ENCODE measurements around the gene MPZL1. TPM values are rescaled to one million over a fixed set of nuclear protein-coding genes. Genes with fewer than 3 reads are reported as not detected.

MPZL1 gene
- total and polyA plus RNA-seq, 2 of the 13 experiments (the other 11 are each of a cell fraction or from before 2014, with no cell fraction given) = 38.0 to 68.7 TPM

- FAIRE-seq = no peak
- Histone ChIP-seq H3K27me3 (ENCODE audit: control insufficient read depth in 1 of 2, insufficient read depth in 2 of 2, low read length in 2 of 2) (peaks cover 5 to 35% of the 10 kb centered on the region in 2 experiments; a peak in 3 of 5 replicates), H3K4me3 (replicated peaks in 1 of 3; ENCODE audit: insufficient read depth in 1 of 3, low read depth in 2 of 3, low read length in 3 of 3) (no peak overlapping the region), H3K9ac (ENCODE audit: insufficient read depth, low read depth, low read length) (no peak overlapping the region), H3K27ac (ENCODE audit: extremely low read length, insufficient read depth, low read length) (no peak overlapping the region), H3K4me2 (ENCODE audit: low read depth, low read length) (no peak overlapping the region), H2AFZ (ENCODE audit: low read length) (no peak overlapping the region), H4K20me1 (ENCODE audit: insufficient read depth, low read length) (no peaks in the 10 kb centered on the region), H3K9me3 (ENCODE audit: low read length) (no peaks in the 10 kb centered on the region), H3K79me2 (ENCODE audit: insufficient read depth, low read length) (no peaks in the 10 kb centered on the region), H3K36me3 (replicated peaks in 1 of 2; ENCODE audit: control insufficient read depth in 1 of 2, insufficient read depth in 2 of 2, low read length in 2 of 2) (no peaks in the 10 kb centered on the region), H3K4me1 (ENCODE audit: insufficient read depth, low read length) (peaks cover 8% of the 10 kb centered on the region; the same call in 1 of the 2 replicates)
- ATAC-seq = no peak
- no peak for DNase-seq (ENCODE audit: low spot score)
- CTCF ChIA-PET (ENCODE audit: low intra/inter-chr PET ratio, low total read pairs) = no interaction called here
- POLR2A ChIA-PET = no interaction called here
- no TSS peak for BruUV-seq (replicated peaks)
- intact Hi-C loops (cut with micrococcal nuclease; ENCODE audit: unreplicated experiment) = loop anchor here (10.0 kb wide), 1 partner anchor 617 kb away; no protein-coding TSS in a partner anchor
- 0% methylated on average over 1 of the region's 1 CpG for WGBS (ENCODE audit: low lambda C conversion rate)
- in situ Hi-C loops (cut with HindIII; ENCODE audit: extremely low pct_ligation_motif_present, low pct_unique_long_range_greater_than_20kb) = no loop called here
- no peak for TF ChIP-seq SMAD9 (CRISPR knock-in tag; IDR thresholded peaks at IDR 0.05)
- TF ChIP-seq SIX1 (CRISPR knock-in tag; IDR thresholded peaks at IDR 0.05; ENCODE audit: borderline replicate concordance) = no peak
- no peak for TF ChIP-seq CREBL2 (CRISPR knock-in tag; IDR thresholded peaks at IDR 0.05; ENCODE audit: borderline replicate concordance)
- no peak for TF ChIP-seq SMAD3 (CRISPR knock-in tag; IDR thresholded peaks at IDR 0.05)
- TF ChIP-seq, protein P1, sequence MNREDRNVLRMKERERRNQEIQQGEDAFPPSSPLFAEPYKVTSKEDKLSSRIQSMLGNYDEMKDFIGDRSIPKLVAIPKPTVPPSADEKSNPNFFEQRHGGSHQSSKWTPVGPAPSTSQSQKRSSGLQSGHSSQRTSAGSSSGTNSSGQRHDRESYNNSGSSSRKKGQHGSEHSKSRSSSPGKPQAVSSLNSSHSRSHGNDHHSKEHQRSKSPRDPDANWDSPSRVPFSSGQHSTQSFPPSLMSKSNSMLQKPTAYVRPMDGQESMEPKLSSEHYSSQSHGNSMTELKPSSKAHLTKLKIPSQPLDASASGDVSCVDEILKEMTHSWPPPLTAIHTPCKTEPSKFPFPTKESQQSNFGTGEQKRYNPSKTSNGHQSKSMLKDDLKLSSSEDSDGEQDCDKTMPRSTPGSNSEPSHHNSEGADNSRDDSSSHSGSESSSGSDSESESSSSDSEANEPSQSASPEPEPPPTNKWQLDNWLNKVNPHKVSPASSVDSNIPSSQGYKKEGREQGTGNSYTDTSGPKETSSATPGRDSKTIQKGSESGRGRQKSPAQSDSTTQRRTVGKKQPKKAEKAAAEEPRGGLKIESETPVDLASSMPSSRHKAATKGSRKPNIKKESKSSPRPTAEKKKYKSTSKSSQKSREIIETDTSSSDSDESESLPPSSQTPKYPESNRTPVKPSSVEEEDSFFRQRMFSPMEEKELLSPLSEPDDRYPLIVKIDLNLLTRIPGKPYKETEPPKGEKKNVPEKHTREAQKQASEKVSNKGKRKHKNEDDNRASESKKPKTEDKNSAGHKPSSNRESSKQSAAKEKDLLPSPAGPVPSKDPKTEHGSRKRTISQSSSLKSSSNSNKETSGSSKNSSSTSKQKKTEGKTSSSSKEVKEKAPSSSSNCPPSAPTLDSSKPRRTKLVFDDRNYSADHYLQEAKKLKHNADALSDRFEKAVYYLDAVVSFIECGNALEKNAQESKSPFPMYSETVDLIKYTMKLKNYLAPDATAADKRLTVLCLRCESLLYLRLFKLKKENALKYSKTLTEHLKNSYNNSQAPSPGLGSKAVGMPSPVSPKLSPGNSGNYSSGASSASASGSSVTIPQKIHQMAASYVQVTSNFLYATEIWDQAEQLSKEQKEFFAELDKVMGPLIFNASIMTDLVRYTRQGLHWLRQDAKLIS (CRISPR knock-in tag; IDR thresholded peaks at IDR 0.05) = no peak
- no peak for TF ChIP-seq NFIB (CRISPR knock-in tag; IDR thresholded peaks at IDR 0.05; ENCODE audit: borderline replicate concordance)
- TF ChIP-seq ZSCAN22 (CRISPR knock-in tag; IDR thresholded peaks at IDR 0.05) = no peak
- no peak for TF ChIP-seq RXRA (CRISPR knock-in tag; IDR thresholded peaks at IDR 0.05)
- no peak for TF ChIP-seq ZNF530 (CRISPR knock-in tag; IDR thresholded peaks at IDR 0.05; ENCODE audit: low read depth)
- TF ChIP-seq SMC3 (IDR thresholded peaks at IDR 0.05; ENCODE audit: low read length) = no peak
- no peak for TF ChIP-seq IKZF1 (IDR thresholded peaks at IDR 0.05)
- TF ChIP-seq ZNF207 (IDR thresholded peaks at IDR 0.05; ENCODE audit: borderline replicate concordance) = no peak
- TF ChIP-seq ZNF34 (CRISPR knock-in tag; IDR thresholded peaks at IDR 0.05; ENCODE audit: borderline replicate concordance) = no peak
- no peak for TF ChIP-seq MBNL3 (CRISPR knock-in tag; conservative IDR thresholded peaks at IDR 0.05)
- TF ChIP-seq GLI4 (CRISPR knock-in tag; IDR thresholded peaks at IDR 0.05; ENCODE audit: borderline replicate concordance) = no peak
- no peak for TF ChIP-seq ZNF605 (CRISPR knock-in tag; IDR thresholded peaks at IDR 0.05)
These were observed 20.3 kb upstream of the MPZL1 start for GRCh38 chr1:167701510-167701909.
